GM12878 (cell line): ENCODE measurements around the gene FSIP1. TPM values are rescaled to one million over a fixed set of nuclear protein-coding genes. Genes with fewer than 3 reads are reported as not detected.

Experiments used
- ATAC-seq: fragments of 200-7000 bp; cut with Tn5 transposase; 3 replicates; pipeline ENCODE4 v1.9.1; 2020; ENCODE audit warnings: mild to moderate bottlenecking, moderate library complexity
- BruUV-seq: library from RNA; stranded (reverse); fragments of 400-500 nt; replicated peaks from 2 replicates; lab custom pipeline; 2021; lab: Mats Ljungman, UMichigan
- CTCF ChIA-PET: fragments of 300-600 bp; sonication (Branson Sonifier 250); formaldehyde crosslinking; extraction: SDS; loops from one replicate; lab custom pipeline; 2021; ENCODE audit warnings: inconsistent platforms; lab: Yijun Ruan, JAX
- POLR2A ChIA-PET: fragments of 350-600 bp; formaldehyde crosslinking; extraction: SDS; loops from one replicate; lab custom pipeline; 2021; ENCODE audit warnings: inconsistent platforms; lab: Charles Lee
- RAD21 ChIA-PET: fragments of 300-600 bp; sonication (Branson Sonifier 250); formaldehyde crosslinking; loops from one replicate; lab custom pipeline; 2023; ENCODE audit warnings: antibody characterized with exemption; ENCODE audit not compliant: unreplicated experiment; lab: Charles Lee
- SMC1A ChIA-PET: fragments of 300-600 bp; sonication (Branson Sonifier 250); formaldehyde crosslinking; loops from one replicate; lab custom pipeline; 2023; ENCODE audit not compliant: unreplicated experiment, uncharacterized antibody; lab: Charles Lee
- DNase-seq: peaks from one replicate; pipeline ENCODE4 v3.0.0-alpha.2; 2011; ENCODE audit warnings: low read depth, low spot score
- FAIRE-seq: peaks from 3 replicates; lab custom pipeline; 2011; peaks lifted over from hg19 to GRCh38; lab: Jason Lieb, UNC
- H2AFZ ChIP-seq: 2 replicates; pipeline ENCODE4 v1.6.0; 2011; ENCODE audit warnings: low read depth, low read length, control low read depth; ENCODE audit not compliant: control insufficient read depth
- H3K27ac ChIP-seq: 2 replicates; pipeline ENCODE4 v1.5.1; 2011; ENCODE audit warnings: control low read depth; ENCODE audit not compliant: control insufficient read depth, insufficient read depth
- H3K27me3 ChIP-seq, 2 experiments: replicated peaks in 1 of 2; 2 replicates each; pipeline versions ENCODE4 v1.6.0 to v1.6.1; 2011; ENCODE audit warnings: low read length in 1 of 2; ENCODE audit not compliant: control insufficient read depth in 2 of 2, insufficient read depth in 2 of 2
- H3K36me3 ChIP-seq, 2 experiments: 2 replicates each; pipeline ENCODE4 v1.5.1; 2011; ENCODE audit warnings: low read length in 1 of 2; ENCODE audit not compliant: control insufficient read depth in 2 of 2, insufficient read depth in 2 of 2
- H3K4me1 ChIP-seq: 2 replicates; pipeline ENCODE4 v1.6.1; 2011; ENCODE audit warnings: mild to moderate bottlenecking, low read length, moderate library complexity, mixed read lengths; ENCODE audit not compliant: control insufficient read depth, insufficient read depth
- H3K4me2 ChIP-seq: 2 replicates; pipeline ENCODE4 v1.6.0; 2011; ENCODE audit warnings: control low read depth; ENCODE audit not compliant: control insufficient read depth, insufficient read depth
- H3K4me3 ChIP-seq: fragments of 200-600 bp; sonication (generic); 2 replicates; pipeline ENCODE4 v1.5.1; 2016
- H3K79me2 ChIP-seq: 2 replicates; pipeline ENCODE4 v1.6.0; 2011; ENCODE audit warnings: low read length; ENCODE audit not compliant: control insufficient read depth, insufficient read depth
- H3K9ac ChIP-seq: 2 replicates; pipeline ENCODE4 v1.8.0; 2011; ENCODE audit warnings: low read length, control low read depth, mixed read lengths; ENCODE audit not compliant: control insufficient read depth, insufficient read depth
- H3K9me3 ChIP-seq: replicated peaks from 3 replicates; pipeline ENCODE4 v1.5.1; 2011; ENCODE audit warnings: mild to moderate bottlenecking, low read length; ENCODE audit not compliant: control insufficient read depth, insufficient read depth
- H4K20me1 ChIP-seq: 2 replicates; pipeline ENCODE4 v1.6.0; 2011; ENCODE audit not compliant: control insufficient read depth, insufficient read depth
- CBX3 ChIP-seq: fragments of 200-600 bp; sonication (generic); IDR thresholded peaks from 2 replicates; pipeline ENCODE4 v1.6.1; 2016; ENCODE audit warnings: low read depth, borderline replicate concordance
- CBX5 ChIP-seq: sonication (generic); IDR thresholded peaks from 2 replicates; pipeline ENCODE4 v1.6.1; 2016; ENCODE audit warnings: low read depth, moderate library complexity, mild to moderate bottlenecking, inconsistent platforms
- FOXK2 ChIP-seq: fragments of 450-650 bp; IDR thresholded peaks from 2 replicates; pipeline ENCODE4 v1.6.1; 2017; ENCODE audit warnings: mild to moderate bottlenecking, moderate library complexity
- MYB ChIP-seq: fragments of 150-350 bp; IDR thresholded peaks from 2 replicates; pipeline ENCODE4 v1.6.1; 2014; ENCODE audit warnings: mild to moderate bottlenecking, low read depth, low read length, borderline replicate concordance
- PAX5 ChIP-seq: IDR thresholded peaks from 2 replicates; pipeline ENCODE4 v1.6.1; 2011; ENCODE audit warnings: low read depth, low read length, borderline replicate concordance
- RB1 ChIP-seq: fragments of 450-650 bp; formaldehyde crosslinking; IDR thresholded peaks from 2 replicates; pipeline ENCODE4 v1.6.1; 2017; ENCODE audit warnings: mild to moderate bottlenecking, borderline replicate concordance
- RUNX3 ChIP-seq: IDR thresholded peaks from 2 replicates; pipeline ENCODE4 v1.6.1; 2012; ENCODE audit warnings: low read length, inconsistent platforms
- SP1 ChIP-seq: IDR thresholded peaks from one replicate; pipeline ENCODE4 v1.6.1; 2011; ENCODE audit warnings: low read depth, low read length
- TAF1 ChIP-seq: IDR thresholded peaks from 2 replicates; pipeline ENCODE4 v1.6.1; 2011; ENCODE audit warnings: mild to moderate bottlenecking, low read depth, low read length, borderline replicate concordance
- WGBS: methylation state at CpG from one replicate; pipeline ENCODE4 v1.1.6; 2016; ENCODE audit warnings: low lambda C conversion rate; ENCODE audit not compliant: insufficient replicate concordance, insufficient coverage; ENCODE audit errors: missing lambda C conversion rate; 5-methylcytosine and 5-hydroxymethylcytosine counted together
- in situ Hi-C: fragments of 300-500 bp; cut with MboI; formaldehyde crosslinking; loops from 9 replicates; pipeline ENCODE4 v1.14.3; 2018; ENCODE audit warnings: mixed read lengths
- intact Hi-C: fragments of 100-400 bp; cut with micrococcal nuclease; formaldehyde crosslinking; loops from one replicate; pipeline ENCODE4 v1.14.2; 2022; ENCODE audit not compliant: unreplicated experiment
- polyA plus RNA-seq, 11 experiments: library from polyadenylated mRNA; depleted of rRNA in 4 of 11; unstranded in 6 of 11; stranded (reverse) in 5 of 11; fragments of >200 nt; fragmentation: Nextera tagmentation in 4 of 11; fragmentation: Illumina TruSeq in 1 of 11; extraction: Ambion mirVana in 4 of 11; extraction: Trizol in 1 of 11; gene quantifications; 1 replicate in 1 of 11; 2 replicates in 10 of 11; pipeline versions ENCODE4 v1.2.1 to v1.2.3, GENCODE V29; 2011 to 2016; ENCODE audit warnings: inconsistent platforms in 2 of 11, missing spikeins in 2 of 11, low read depth in 1 of 11
- total RNA-seq, 4 experiments: library from RNA; depleted of rRNA in 3 of 4; stranded (reverse); fragments of >200 nt in 3 of 4; fragmentation: Illumina TruSeq in 1 of 4; extraction: Trizol in 1 of 4; gene quantifications; 2 replicates each; pipeline versions ENCODE4 v1.2.1 to v1.2.3, GENCODE V29; 2013 to 2021
- TF ChIP-seq, protein P1 (sequence below): IDR thresholded peaks from 2 replicates; pipeline ENCODE4 v1.6.1; 2011; ENCODE audit warnings: borderline replicate concordance, low read depth, mild to moderate bottlenecking, moderate library complexity, low read length; ENCODE audit not compliant: insufficient read depth, poor library complexity, severe bottlenecking

The FSIP1 gene
- total and polyA plus RNA-seq, 10 of the 15 experiments (the other 5 are each of a cell fraction or from before 2014, with no cell fraction given), result 0.15 to 0.67 (median 0.35) TPM

DNA sequence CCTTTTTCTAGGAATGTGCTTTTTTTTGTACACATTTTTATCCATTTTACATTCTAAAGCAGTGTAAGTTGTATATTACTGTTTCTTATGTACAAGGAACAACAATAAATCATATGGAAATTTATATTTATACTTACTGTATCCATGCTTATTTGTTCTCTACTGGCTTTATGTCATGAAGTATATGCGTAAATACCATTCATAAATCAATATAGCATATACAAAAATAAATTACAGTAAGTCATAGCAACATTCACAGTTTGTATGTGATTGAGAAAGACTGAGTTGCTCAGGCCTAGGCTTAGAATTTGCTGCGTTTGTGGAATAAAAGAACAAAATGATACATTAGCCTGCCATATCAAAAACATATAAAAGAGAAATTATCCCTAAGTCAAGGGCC lies 185.3 kb downstream of the FSIP1 start:
- in situ Hi-C loops, result loop anchor here (25.0 kb wide), 1 partner anchor 785 kb away; no protein-coding TSS in a partner anchor
- FAIRE-seq (no peak), ATAC-seq (no peak), DNase-seq (no peak)
- no peak overlapping the region for H3K4me2 ChIP-seq
- WGBS, result 68% methylated on average over 2 of the region's 2 CpGs
- no peaks in the 10 kb centered on the region for H3K4me1 ChIP-seq
- no peaks in the 10 kb centered on the region for H3K36me3 ChIP-seq
- intact Hi-C loops, result no loop called here
- no peak overlapping the region for H3K27ac ChIP-seq
- H2AFZ ChIP-seq, result no peak overlapping the region
- no peaks in the 10 kb centered on the region for H3K79me2 ChIP-seq
- SMC1A ChIA-PET, result interaction anchor here (1.9 kb wide), 1 partner anchor 161 kb away, joined by 7 read pairs; no protein-coding TSS in a partner anchor
- H4K20me1 ChIP-seq, result no peaks in the 10 kb centered on the region
- H3K9ac ChIP-seq, result no peak overlapping the region
- RAD21 ChIA-PET, result no interaction called here
- H3K9me3 ChIP-seq, result no peaks in the 10 kb centered on the region
- H3K4me3 ChIP-seq, result no peak overlapping the region
- no peak for TF ChIP-seq MYB
- TF ChIP-seq, protein P1, sequence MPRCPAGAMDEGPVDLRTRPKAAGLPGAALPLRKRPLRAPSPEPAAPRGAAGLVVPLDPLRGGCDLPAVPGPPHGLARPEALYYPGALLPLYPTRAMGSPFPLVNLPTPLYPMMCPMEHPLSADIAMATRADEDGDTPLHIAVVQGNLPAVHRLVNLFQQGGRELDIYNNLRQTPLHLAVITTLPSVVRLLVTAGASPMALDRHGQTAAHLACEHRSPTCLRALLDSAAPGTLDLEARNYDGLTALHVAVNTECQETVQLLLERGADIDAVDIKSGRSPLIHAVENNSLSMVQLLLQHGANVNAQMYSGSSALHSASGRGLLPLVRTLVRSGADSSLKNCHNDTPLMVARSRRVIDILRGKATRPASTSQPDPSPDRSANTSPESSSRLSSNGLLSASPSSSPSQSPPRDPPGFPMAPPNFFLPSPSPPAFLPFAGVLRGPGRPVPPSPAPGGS, result no peak
- no peak for TF ChIP-seq RB1
- no peak for TF ChIP-seq TAF1
- TF ChIP-seq PAX5, result no peak
- TF ChIP-seq CBX3, result no peak
- no peak for TF ChIP-seq RUNX3
- no peak for TF ChIP-seq CBX5
- TF ChIP-seq FOXK2, result no peak
- TF ChIP-seq SP1, result no peak
- no TSS peak for BruUV-seq
- CTCF ChIA-PET, result interaction anchor here (4.3 kb wide), 1 partner anchor 89 kb away, joined by 19 read pairs; no protein-coding TSS in a partner anchor
- POLR2A ChIA-PET, result no interaction called here
- no peaks in the 10 kb centered on the region for H3K27me3 ChIP-seq
